Activated CD4-positive, alpha-beta T cell treated with anti-CD3 and anti-CD28 coated beads, Interleukin-2, amount 10 ng/mL, durations not matched to agents 7 days and 5 days (primary cell): Measurements from ENCODE around the gene CNTRL. TPM values are rescaled to one million over a fixed set of nuclear protein-coding genes. Genes with fewer than 3 reads are reported as not detected.
"Not testable (repeated sequence)": the region's sequence is repeated elsewhere in the genome, so short reads cannot be mapped to it uniquely, and the experiment has no call there.

Experiments used
- CTCF ChIA-PET: fragments of 350-600 bp; sonication (Branson Sonifier 250); formaldehyde crosslinking; loops from one replicate; lab custom pipeline; 2021; ENCODE audit warnings: antibody characterized with exemption; lab: Charles Lee
- POLR2A ChIA-PET: fragments of 350-600 bp; sonication (Branson Sonifier 250); formaldehyde crosslinking; loops from one replicate; lab custom pipeline; 2021; ENCODE audit warnings: antibody characterized with exemption; lab: Charles Lee
- DNase-seq: peaks from one replicate; pipeline ENCODE4 v3.0.0-alpha.2; 2020
- H3K27ac Mint-ChIP-seq: one replicate; pipeline ENCODE4 v1.8.0; 2021; ENCODE audit warnings: mild to moderate bottlenecking, moderate library complexity, mixed read lengths
- H3K27me3 Mint-ChIP-seq: one replicate; pipeline ENCODE4 v1.8.0; 2021; ENCODE audit warnings: mixed read lengths
- H3K36me3 Mint-ChIP-seq: one replicate; pipeline ENCODE4 v1.8.0; 2021; ENCODE audit warnings: low read depth, mixed read lengths
- H3K4me1 Mint-ChIP-seq: one replicate; pipeline ENCODE4 v1.8.0; 2021; ENCODE audit warnings: mixed read lengths
- H3K4me3 Mint-ChIP-seq: one replicate; pipeline ENCODE4 v1.8.0; 2021; ENCODE audit warnings: mild to moderate bottlenecking, moderate library complexity, mixed read lengths
- H3K9me3 Mint-ChIP-seq: one replicate; pipeline ENCODE4 v1.8.0; 2021; ENCODE audit warnings: mixed read lengths
- total RNA-seq, 2 experiments: library from RNA; stranded (reverse); gene quantifications; one replicate each; pipeline ENCODE4 v1.2.3, GENCODE V29; 2021

The CNTRL gene
- 10 to 100 TPM; 90.7 to 91.5 TPM for total RNA-seq

- Mint-ChIP-seq H3K9me3 (peaks cover 3% of the 10 kb centered on the region), H3K27ac (peak within 1 kb of the TSS; percentile 87), H3K4me3 (peak within 1 kb of the TSS; percentile 99), H3K36me3 (peaks cover 2% of the 10 kb centered on the region), H3K27me3 (no peaks in the 10 kb centered on the region), H3K4me1 (peaks cover 56% of the 10 kb centered on the region)
- ChIA-PET CTCF (interaction anchor here (0.5 to 1.9 kb wide), 3 partner anchors 10 to 1757 kb away, joined by 4 to 7 read pairs (median 4); no protein-coding TSS in a partner anchor), POLR2A (no interaction called here)
- DNase-seq = peak; percentile 94
Measured at GRCh38 chr9:121074370-121075250, at the start of gene CNTRL. Gene CNTRL (plus strand): TSS chr9:121074955. CDS start chr9:121088327, 13,372 bp downstream.

- no peak for DNase-seq
- no peak overlapping the region for H3K27ac Mint-ChIP-seq
- POLR2A ChIA-PET = no interaction called here
Measured at GRCh38 chr9:121026260-121026691, 48.5 kb upstream of the CNTRL start.

GRCh38 chr9:121026768-121027167 is 48.0 kb upstream of the CNTRL start:
- DNase-seq = no peak
- H3K9me3 Mint-ChIP-seq = no peaks in the 10 kb centered on the region
- H3K4me3 Mint-ChIP-seq = no peak overlapping the region
- peaks cover 6% of the 10 kb centered on the region for H3K27me3 Mint-ChIP-seq
- CTCF ChIA-PET = no interaction called here
- H3K4me1 Mint-ChIP-seq = no peaks in the 10 kb centered on the region
- POLR2A ChIA-PET = no interaction called here
- no peak overlapping the region for H3K27ac Mint-ChIP-seq
- no peaks in the 10 kb centered on the region for H3K36me3 Mint-ChIP-seq

More at GRCh38 chr9:121026260-121026691, 48.5 kb upstream of the CNTRL start:
- CTCF ChIA-PET = no interaction called here
- H3K4me3 Mint-ChIP-seq = no peak overlapping the region
- no peaks in the 10 kb centered on the region for H3K4me1 Mint-ChIP-seq
- H3K9me3 Mint-ChIP-seq = no peaks in the 10 kb centered on the region
- H3K36me3 Mint-ChIP-seq = no peaks in the 10 kb centered on the region
- H3K27me3 Mint-ChIP-seq = peaks cover 6% of the 10 kb centered on the region

GRCh38 chr9:121028285-121028684 is 46.5 kb upstream of the CNTRL start:
- CTCF ChIA-PET = interaction anchor here (1.2 kb wide), 1 partner anchor 12 kb away, joined by 3 read pairs; no protein-coding TSS in a partner anchor
- H3K4me3 Mint-ChIP-seq, H3K36me3 Mint-ChIP-seq, H3K9me3 Mint-ChIP-seq, H3K27ac Mint-ChIP-seq, H3K4me1 Mint-ChIP-seq, DNase-seq, H3K27me3 Mint-ChIP-seq: not testable (repeated sequence)
- POLR2A ChIA-PET = interaction anchor here (0.8 kb wide), 1 partner anchor 12 kb away, joined by 3 read pairs; no protein-coding TSS in a partner anchor

GRCh38 chr9:121029469-121029868 is 45.3 kb upstream of the CNTRL start:
- no peak for DNase-seq
- no peaks in the 10 kb centered on the region for H3K9me3 Mint-ChIP-seq
- ChIA-PET CTCF (interaction anchor here (1.2 kb wide), 1 partner anchor 11 kb away, joined by 3 read pairs; no protein-coding TSS in a partner anchor), POLR2A (no interaction called here)
- H3K4me1 Mint-ChIP-seq = no peaks in the 10 kb centered on the region
- no peak overlapping the region for H3K4me3 Mint-ChIP-seq
- no peak overlapping the region for H3K27ac Mint-ChIP-seq
- no peaks in the 10 kb centered on the region for H3K36me3 Mint-ChIP-seq
- H3K27me3 Mint-ChIP-seq = peaks cover 6% of the 10 kb centered on the region

GRCh38 chr9:121034529-121034928 is 40.2 kb upstream of the CNTRL start:
- ChIA-PET CTCF (interaction anchor here (1.2 to 1.3 kb wide), 2 partner anchors 10 kb away, joined by 3 to 8 read pairs; no protein-coding TSS in a partner anchor), POLR2A (no interaction called here)
- Mint-ChIP-seq H3K27me3 (peaks cover 2% of the 10 kb centered on the region), H3K4me3 (no peak overlapping the region), H3K36me3 (peaks cover 5% of the 10 kb centered on the region), H3K9me3 (peaks cover 3% of the 10 kb centered on the region), H3K4me1 (peaks cover 2% of the 10 kb centered on the region), H3K27ac (no peak overlapping the region)
- DNase-seq = no peak

- H3K27me3 Mint-ChIP-seq, H3K27ac Mint-ChIP-seq, DNase-seq, H3K36me3 Mint-ChIP-seq, H3K9me3 Mint-ChIP-seq, H3K4me3 Mint-ChIP-seq, H3K4me1 Mint-ChIP-seq, POLR2A ChIA-PET: not testable (repeated sequence)
- CTCF ChIA-PET = interaction anchor here (0.8 to 1.1 kb wide), 2 partner anchors 24 to 287 kb away, joined by 3 to 5 read pairs; no protein-coding TSS in a partner anchor
Measured at GRCh38 chr9:121035717-121036116, 39.0 kb upstream of the CNTRL start.

- DNase-seq = no peak
- Mint-ChIP-seq H3K4me1 (peaks cover 2% of the 10 kb centered on the region), H3K4me3 (no peak overlapping the region), H3K36me3 (peaks cover 5% of the 10 kb centered on the region), H3K27me3 (peaks cover 2% of the 10 kb centered on the region), H3K27ac (no peak overlapping the region), H3K9me3 (peaks cover 3% of the 10 kb centered on the region)
- ChIA-PET CTCF (no interaction called here), POLR2A (interaction anchor here (0.5 kb wide), 1 partner anchor 187 kb away, joined by 4 read pairs; no protein-coding TSS in a partner anchor)
Measured at GRCh38 chr9:121038362-121038761, 36.4 kb upstream of the CNTRL start.

- POLR2A ChIA-PET = interaction anchor here (0.5 kb wide), 1 partner anchor 188 kb away, joined by 4 read pairs; no protein-coding TSS in a partner anchor
- H3K27me3 Mint-ChIP-seq = peaks cover 2% of the 10 kb centered on the region
Measured at GRCh38 chr9:121038804-121039203, 36.0 kb upstream of the CNTRL start.

GRCh38 chr9:121048175-121048574 is 26.6 kb upstream of the CNTRL start:
- Mint-ChIP-seq H3K27ac (no peak overlapping the region), H3K4me3 (no peak overlapping the region), H3K9me3 (no peaks in the 10 kb centered on the region), H3K4me1 (no peaks in the 10 kb centered on the region), H3K36me3 (no peaks in the 10 kb centered on the region), H3K27me3 (no peaks in the 10 kb centered on the region)
- CTCF ChIA-PET = no interaction called here
- POLR2A ChIA-PET = no interaction called here
- DNase-seq = no peak

More at GRCh38 chr9:121038804-121039203, 36.0 kb upstream of the CNTRL start:
- CTCF ChIA-PET = no interaction called here
- DNase-seq = no peak
- Mint-ChIP-seq H3K9me3 (peaks cover 3% of the 10 kb centered on the region), H3K4me3 (no peak overlapping the region), H3K27ac (no peak overlapping the region), H3K4me1 (peaks cover 2% of the 10 kb centered on the region), H3K36me3 (peaks cover 5% of the 10 kb centered on the region)

- no peaks in the 10 kb centered on the region for H3K9me3 Mint-ChIP-seq
- H3K27ac Mint-ChIP-seq = no peak overlapping the region
- H3K4me3 Mint-ChIP-seq = no peak overlapping the region
- no peaks in the 10 kb centered on the region for H3K36me3 Mint-ChIP-seq
- H3K27me3 Mint-ChIP-seq = no peaks in the 10 kb centered on the region
- ChIA-PET POLR2A (no interaction called here), CTCF (no interaction called here)
- no peak for DNase-seq
- no peaks in the 10 kb centered on the region for H3K4me1 Mint-ChIP-seq
Measured at GRCh38 chr9:121048618-121049017, 26.1 kb upstream of the CNTRL start.

- Mint-ChIP-seq H3K36me3 (no peaks in the 10 kb centered on the region), H3K27me3 (no peaks in the 10 kb centered on the region), H3K4me1 (no peaks in the 10 kb centered on the region), H3K27ac (no peak within 1 kb of the TSS), H3K4me3 (no peak within 1 kb of the TSS), H3K9me3 (no peaks in the 10 kb centered on the region)
- CTCF ChIA-PET = interaction anchor here (0.6 to 2.2 kb wide), 3 partner anchors 11 to 431 kb away, joined by 3 to 12 read pairs (median 4); no protein-coding TSS in a partner anchor
- no peak for DNase-seq
- POLR2A ChIA-PET = no interaction called here
Measured at GRCh38 chr9:121050128-121050988, 24.4 kb upstream of the CNTRL start, which contains the start of gene C5. Gene C5 (minus strand): TSS chr9:121050275. CDS start chr9:121050246, 29 bp downstream.
